ENCODE results near the gene APH1B. TPM values are rescaled to one million over a fixed set of nuclear protein-coding genes. Genes with fewer than 3 reads are reported as not detected.

The APH1B gene
- total RNA-seq, 2 donors from 2014 or later = 20.0 to 35.0 TPM

DNA sequence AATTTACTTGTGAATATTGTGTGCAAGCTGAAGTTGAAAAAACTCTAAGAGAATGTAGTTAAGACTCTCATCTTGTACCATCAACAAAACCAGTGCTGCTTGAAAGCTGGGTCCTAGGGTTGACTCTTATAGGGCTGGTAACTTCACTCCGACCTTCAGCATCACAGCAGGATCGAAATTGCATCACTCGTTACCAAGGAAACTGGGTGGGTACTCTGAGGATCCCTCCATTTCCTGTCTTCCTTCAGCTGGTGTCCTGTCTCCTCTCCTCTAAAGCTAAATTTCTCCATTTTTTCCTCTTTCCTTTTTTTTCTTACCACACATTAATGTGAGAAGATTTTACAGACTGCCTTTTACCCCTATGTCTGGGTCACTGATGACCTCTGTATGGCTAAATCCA is 3.0 kb upstream of the APH1B start:
- intact Hi-C loops (cut with DNase I) = no loop called here
- Histone ChIP-seq H3K27ac (no peak overlapping the region), H3K4me1 (replicated peaks) (no peaks in the 10 kb centered on the region), H3K36me3 (no peaks in the 10 kb centered on the region), H3K9me3 (no peaks in the 10 kb centered on the region), H3K4me3 (no peak overlapping the region), H3K27me3 (replicated peaks; ENCODE audit: insufficient read depth) (no peaks in the 10 kb centered on the region)
- no peak for DNase-seq (ENCODE audit: low spot score)
- WGBS = 85% methylated on average over 3 of the region's 3 CpGs
- TF ChIP-seq POLR2A (IDR thresholded peaks at IDR 0.05) (no peak), POLR2AphosphoS5 (IDR thresholded peaks at IDR 0.05) (no peak)
- TF ChIP-seq, protein P1, sequence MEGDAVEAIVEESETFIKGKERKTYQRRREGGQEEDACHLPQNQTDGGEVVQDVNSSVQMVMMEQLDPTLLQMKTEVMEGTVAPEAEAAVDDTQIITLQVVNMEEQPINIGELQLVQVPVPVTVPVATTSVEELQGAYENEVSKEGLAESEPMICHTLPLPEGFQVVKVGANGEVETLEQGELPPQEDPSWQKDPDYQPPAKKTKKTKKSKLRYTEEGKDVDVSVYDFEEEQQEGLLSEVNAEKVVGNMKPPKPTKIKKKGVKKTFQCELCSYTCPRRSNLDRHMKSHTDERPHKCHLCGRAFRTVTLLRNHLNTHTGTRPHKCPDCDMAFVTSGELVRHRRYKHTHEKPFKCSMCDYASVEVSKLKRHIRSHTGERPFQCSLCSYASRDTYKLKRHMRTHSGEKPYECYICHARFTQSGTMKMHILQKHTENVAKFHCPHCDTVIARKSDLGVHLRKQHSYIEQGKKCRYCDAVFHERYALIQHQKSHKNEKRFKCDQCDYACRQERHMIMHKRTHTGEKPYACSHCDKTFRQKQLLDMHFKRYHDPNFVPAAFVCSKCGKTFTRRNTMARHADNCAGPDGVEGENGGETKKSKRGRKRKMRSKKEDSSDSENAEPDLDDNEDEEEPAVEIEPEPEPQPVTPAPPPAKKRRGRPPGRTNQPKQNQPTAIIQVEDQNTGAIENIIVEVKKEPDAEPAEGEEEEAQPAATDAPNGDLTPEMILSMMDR (IDR thresholded peaks at IDR 0.05) = no peak

GRCh38 chr15:63276342-63277037 is 915 bp upstream of the APH1B start:
- Histone ChIP-seq H3K27ac (peak overlapping the region; percentile 92 to 96), H3K4me3 (peak overlapping the region; percentile 90 to 97), H3K36me3 (no peaks in the 10 kb centered on the region), H3K4me1 (replicated peaks) (no peaks in the 10 kb centered on the region), H3K9me3 (no peaks in the 10 kb centered on the region), H3K27me3 (replicated peaks; ENCODE audit: insufficient read depth) (no peaks in the 10 kb centered on the region)
- 9% methylated on average over 11 of the region's 11 CpGs for WGBS
- intact Hi-C loops (cut with DNase I) = loop anchor here (2.0 kb wide), 1 partner anchor 88 kb away; the partner anchor contains the start of gene RAB8B
- TF ChIP-seq, protein P1 (IDR thresholded peaks at IDR 0.05) = no peak
- no peak for TF ChIP-seq POLR2AphosphoS5 (IDR thresholded peaks at IDR 0.05)
- no peak for TF ChIP-seq POLR2A (IDR thresholded peaks at IDR 0.05)
- DNase-seq (ENCODE audit: low spot score) = no peak

DNA sequence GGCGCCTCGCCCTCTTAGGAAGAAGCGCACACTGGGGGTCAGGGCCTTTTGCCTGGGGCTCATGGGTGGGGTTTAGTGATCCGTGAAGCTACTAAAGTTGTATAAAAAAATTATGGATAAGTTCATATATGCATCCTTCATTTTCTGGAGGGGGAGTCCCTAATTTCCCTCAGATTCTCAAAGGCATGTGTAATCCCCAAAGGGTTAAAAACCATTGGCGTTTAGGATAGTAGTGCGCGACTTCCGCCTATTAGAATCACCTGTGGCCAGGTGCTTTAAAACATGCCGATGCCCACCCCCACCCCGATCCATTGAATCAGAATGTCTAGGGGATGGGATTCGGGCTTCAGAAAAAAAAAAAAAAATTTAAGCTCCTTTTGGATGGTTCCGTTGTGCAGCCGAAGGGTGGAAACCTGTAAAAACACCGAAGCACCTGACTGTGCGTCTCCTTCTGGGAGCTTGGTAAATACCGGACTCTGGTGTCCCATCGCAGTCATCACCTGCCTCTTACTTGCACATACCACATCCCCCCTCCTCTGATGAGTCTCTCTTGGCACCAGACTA is 570 bp downstream of the APH1B start:
- TF ChIP-seq POLR2A (IDR thresholded peaks at IDR 0.05) = no peak
- TF ChIP-seq, protein P1 (IDR thresholded peaks at IDR 0.05) = no peak
- TF ChIP-seq POLR2AphosphoS5 (IDR thresholded peaks at IDR 0.05) = no peak
- peak; percentile 51 for DNase-seq (ENCODE audit: low spot score)
- no peaks in the 10 kb centered on the region for H3K36me3 ChIP-seq
- H3K9me3 ChIP-seq = no peaks in the 10 kb centered on the region
- H3K4me3 ChIP-seq = peak overlapping the region; percentile 90 to 97
- 4% methylated on average over 17 of the region's 17 CpGs for WGBS
- no peaks in the 10 kb centered on the region for H3K27me3 ChIP-seq (replicated peaks; ENCODE audit: insufficient read depth)
- intact Hi-C loops (cut with DNase I) = loop anchor here (2.0 kb wide), 1 partner anchor 89 kb away; the partner anchor contains the start of gene RAB8B
- H3K27ac ChIP-seq = peak overlapping the region; percentile 92 to 96
- H3K4me1 ChIP-seq (replicated peaks) = no peaks in the 10 kb centered on the region

DNA sequence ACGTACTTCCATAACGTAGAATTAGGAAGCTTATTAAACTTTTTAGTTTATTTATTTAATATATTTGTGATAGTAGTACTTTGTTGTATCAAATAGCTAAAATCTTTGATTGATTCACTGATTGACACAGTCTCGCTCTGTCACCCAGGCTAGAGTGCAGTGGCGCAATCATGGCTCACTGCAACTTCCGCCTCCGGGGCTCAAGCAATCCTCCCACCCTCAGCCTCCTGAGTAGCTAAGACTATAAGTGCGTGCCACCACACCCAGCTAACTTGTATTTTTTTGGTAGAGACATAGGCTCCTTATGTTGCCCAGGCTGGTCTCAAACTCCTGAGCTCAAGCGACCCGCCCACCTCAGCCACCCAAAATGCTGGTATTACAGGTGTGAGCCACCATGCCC is 5.7 kb downstream of the APH1B start:
- intact Hi-C loops (cut with DNase I) = no loop called here
- WGBS = 70% methylated on average over 9 of the region's 9 CpGs
- Histone ChIP-seq H3K4me1 (replicated peaks) (no peaks in the 10 kb centered on the region), H3K4me3 (no peak overlapping the region), H3K9me3 (no peaks in the 10 kb centered on the region), H3K27me3 (replicated peaks; ENCODE audit: insufficient read depth) (no peaks in the 10 kb centered on the region), H3K36me3 (no peaks in the 10 kb centered on the region), H3K27ac (no peak overlapping the region)
- DNase-seq (ENCODE audit: low spot score) = no peak
- TF ChIP-seq POLR2AphosphoS5 (IDR thresholded peaks at IDR 0.05) = no peak
- TF ChIP-seq, protein P1 (IDR thresholded peaks at IDR 0.05) = no peak
- no peak for TF ChIP-seq POLR2A (IDR thresholded peaks at IDR 0.05)

- Histone ChIP-seq H3K9me3 (no peaks in the 10 kb centered on the region), H3K27ac (no peak overlapping the region), H3K36me3 (no peaks in the 10 kb centered on the region), H3K27me3 (replicated peaks; ENCODE audit: insufficient read depth) (no peaks in the 10 kb centered on the region), H3K4me1 (replicated peaks) (no peaks in the 10 kb centered on the region), H3K4me3 (no peak overlapping the region)
- no peak for DNase-seq (ENCODE audit: low spot score)
- WGBS = 92% methylated on average over 6 of the region's 6 CpGs
- intact Hi-C loops (cut with DNase I) = no loop called here
- TF ChIP-seq POLR2AphosphoS5 (IDR thresholded peaks at IDR 0.05) (no peak), POLR2A (IDR thresholded peaks at IDR 0.05) (no peak)
- TF ChIP-seq, protein P1 (IDR thresholded peaks at IDR 0.05) = no peak
Observed at GRCh38 chr15:63284335-63284734, 6.9 kb downstream of the APH1B start.

All from prostate gland (tissue), 2 donors.